Erythroblast (primary cell): ENCODE results near the gene MLLT10.

ENCODE experiments used
- GATA1 ChIP-seq: IDR thresholded peaks from 2 replicates; pipeline ENCODE4 v1.6.1; 2011; ENCODE audit warnings: low read depth, mild to moderate bottlenecking, control low read depth, low read length, moderate library complexity
- POLR2A ChIP-seq: IDR thresholded peaks from 2 replicates; pipeline ENCODE4 v1.6.1; 2011; ENCODE audit warnings: mild to moderate bottlenecking, low read length

GRCh38 chr10:21511946-21512572, 22.0 kb upstream of the MLLT10 start:
- TF ChIP-seq POLR2A (no peak), GATA1 (no peak)
